Fibroblast of the aortic adventitia (primary cell): Measurements from ENCODE around the gene ETV5. TPM values are rescaled to one million over a fixed set of nuclear protein-coding genes. Genes with fewer than 3 reads are reported as not detected.
"Not testable (repeated sequence)": the region's sequence is repeated elsewhere in the genome, so short reads cannot be mapped to it uniquely, and the experiment has no call there.

ENCODE experiments used
- DNase-seq: peaks from one replicate; pipeline ENCODE4 v3.0.0-alpha.2; 2010; ENCODE audit warnings: low read depth
- H3K4me3 ChIP-seq: 2 replicates; pipeline ENCODE4 v1.5.1; 2011; ENCODE audit warnings: low read depth, mild to moderate bottlenecking, control low read depth, low read length, moderate library complexity
- CTCF ChIP-seq: IDR thresholded peaks from 2 replicates; pipeline ENCODE4 v1.5.1; 2011; ENCODE audit warnings: mild to moderate bottlenecking, low read length, control low read depth, inconsistent platforms; ENCODE audit not compliant: insufficient read depth
- total RNA-seq: library from RNA; depleted of rRNA; stranded (reverse); fragments of >200 nt; gene quantifications from 2 replicates; pipeline ENCODE4 v1.2.3, GENCODE V29; 2012; ENCODE audit warnings: low replicate concordance

The ETV5 gene
- total RNA-seq, 1 donor: 78.8 TPM

GRCh38 chr3:186032321-186032720 lies 76.6 kb downstream of the ETV5 start:
- DNase-seq: no peak
- H3K4me3 ChIP-seq: no peak overlapping the region
- no peak for TF ChIP-seq CTCF

GRCh38 chr3:186025993-186026392 lies 82.9 kb downstream of the ETV5 start:
- DNase-seq, H3K4me3 ChIP-seq: not testable (repeated sequence)

GRCh38 chr3:186025161-186025560 lies 83.7 kb downstream of the ETV5 start:
- no peak overlapping the region for H3K4me3 ChIP-seq
- TF ChIP-seq CTCF: no peak
- peak; percentile 65 for DNase-seq

- TF ChIP-seq CTCF: no peak
- H3K4me3 ChIP-seq: peak overlapping the region; percentile 25
- DNase-seq: peak; percentile 84
These were observed 84.7 kb downstream of the ETV5 start for GRCh38 chr3:186024210-186024609.

GRCh38 chr3:186022931-186023330 lies 86.0 kb downstream of the ETV5 start:
- no peak for TF ChIP-seq CTCF
- H3K4me3 ChIP-seq: no peak overlapping the region
- DNase-seq: no peak

GRCh38 chr3:186021673-186022362 lies 87.1 kb downstream of the ETV5 start:
- TF ChIP-seq CTCF: no peak
- no peak overlapping the region for H3K4me3 ChIP-seq
- DNase-seq: peak; percentile 91

GRCh38 chr3:186021250-186021649 lies 87.6 kb downstream of the ETV5 start:
- DNase-seq, H3K4me3 ChIP-seq: not testable (repeated sequence)

- not testable (repeated sequence) for H3K4me3 ChIP-seq, DNase-seq
These were observed 89.6 kb downstream of the ETV5 start for GRCh38 chr3:186019288-186019687.

GRCh38 chr3:186014866-186015265 lies 94.0 kb downstream of the ETV5 start:
- no peak overlapping the region for H3K4me3 ChIP-seq
- no peak for DNase-seq

More at GRCh38 chr3:186014866-186015265, 94.0 kb downstream of the ETV5 start:
- no peak for TF ChIP-seq CTCF
